IPS-15b (cell line): Measurements from ENCODE around the gene E2F4.

Experiments used
- H3K27me3 ChIP-seq: one replicate; pipeline ENCODE4 v1.6.1; 2013; ENCODE audit warnings: low read length; ENCODE audit not compliant: control insufficient read depth, insufficient read depth
- H3K36me3 ChIP-seq: one replicate; pipeline ENCODE4 v1.6.1; 2013; ENCODE audit warnings: low read length; ENCODE audit not compliant: control insufficient read depth, insufficient read depth
- H3K4me1 ChIP-seq: one replicate; pipeline ENCODE4 v1.6.1; 2013; ENCODE audit warnings: mild to moderate bottlenecking, low read length; ENCODE audit not compliant: control insufficient read depth, insufficient read depth
- H3K4me3 ChIP-seq: one replicate; pipeline ENCODE4 v1.5.1; 2013; ENCODE audit warnings: low read depth, low read length
- H3K9ac ChIP-seq: one replicate; pipeline ENCODE4 v1.6.1; 2013; ENCODE audit warnings: low read depth, mild to moderate bottlenecking, low read length
- H3K9me3 ChIP-seq: one replicate; pipeline ENCODE4 v1.6.1; 2013; ENCODE audit warnings: mild to moderate bottlenecking, low read length; ENCODE audit not compliant: control insufficient read depth, insufficient read depth

Gene E2F4

DNA sequence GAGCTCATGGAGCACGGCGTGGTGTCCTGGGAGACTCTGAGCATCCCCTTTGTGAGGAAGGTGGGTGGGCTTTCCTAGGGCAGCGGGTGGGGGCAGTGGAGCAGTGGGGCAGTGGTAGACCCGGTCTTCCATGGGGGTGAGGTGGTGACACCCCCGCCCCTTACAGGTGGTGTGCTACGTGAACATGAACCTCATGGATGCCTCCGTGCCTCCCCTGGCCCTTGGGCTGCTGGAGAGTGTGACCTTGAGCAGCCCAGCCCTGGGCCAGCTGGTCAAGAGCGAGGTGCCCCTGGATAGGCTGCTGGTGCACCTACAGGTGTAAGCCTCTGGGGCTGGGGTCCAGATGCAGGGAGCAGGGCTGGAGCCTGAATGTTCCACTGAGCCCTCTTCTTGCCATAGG lies 8.5 kb downstream of the E2F4 start:
- Histone ChIP-seq H3K36me3 (peaks cover 39% of the 10 kb centered on the region), H3K9me3 (no peaks in the 10 kb centered on the region), H3K4me3 (no peak overlapping the region), H3K4me1 (peaks cover 4% of the 10 kb centered on the region), H3K9ac (no peak overlapping the region), H3K27me3 (no peaks in the 10 kb centered on the region)

DNA sequence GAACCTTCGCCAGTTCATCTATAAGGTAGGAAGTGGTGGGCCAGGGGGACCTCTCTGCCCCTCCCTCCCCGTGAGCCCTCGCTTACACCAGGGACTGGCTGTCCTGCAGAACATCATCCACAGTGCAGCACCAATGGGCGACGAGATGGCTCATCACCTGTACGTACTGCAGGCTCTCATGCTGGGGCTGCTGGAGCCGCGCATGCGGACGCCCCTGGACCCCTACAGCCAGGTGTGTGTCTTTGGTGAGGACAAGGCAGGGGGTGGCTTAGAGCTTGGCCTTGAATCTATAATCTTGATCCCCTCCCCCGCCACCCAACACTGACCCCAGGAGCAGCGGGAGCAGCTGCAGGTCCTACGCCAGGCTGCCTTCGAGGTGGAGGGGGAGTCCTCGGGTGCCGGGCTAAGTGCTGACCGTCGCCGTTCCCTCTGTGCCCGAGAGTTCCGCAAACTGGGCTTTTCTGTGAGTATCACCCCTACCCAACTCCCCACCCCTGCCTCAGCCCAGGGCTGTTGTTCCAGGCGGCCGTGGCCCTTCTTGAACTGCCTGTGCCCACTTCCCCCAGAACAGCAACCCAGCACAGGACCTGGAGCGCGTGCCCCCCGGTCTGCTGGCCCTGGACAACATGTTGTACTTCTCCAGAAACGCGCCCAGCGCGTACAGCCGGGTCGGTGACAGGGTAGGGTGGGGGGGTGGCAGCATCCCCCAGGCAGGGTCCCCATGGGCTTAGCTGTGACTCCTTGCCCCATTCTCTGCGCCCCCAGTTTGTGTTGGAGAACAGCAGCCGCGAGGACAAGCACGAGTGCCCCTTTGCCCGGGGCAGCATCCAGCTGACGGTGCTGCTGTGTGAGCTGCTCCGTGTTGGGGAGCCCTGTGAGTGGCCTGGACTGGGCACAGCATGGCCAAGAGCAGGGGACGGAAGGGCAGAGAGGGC lies 9.7 kb downstream of the E2F4 start:
- Histone ChIP-seq H3K9ac (no peak overlapping the region), H3K4me1 (peaks cover 4% of the 10 kb centered on the region), H3K36me3 (peaks cover 27% of the 10 kb centered on the region), H3K4me3 (no peak overlapping the region), H3K9me3 (no peaks in the 10 kb centered on the region), H3K27me3 (no peaks in the 10 kb centered on the region)

DNA sequence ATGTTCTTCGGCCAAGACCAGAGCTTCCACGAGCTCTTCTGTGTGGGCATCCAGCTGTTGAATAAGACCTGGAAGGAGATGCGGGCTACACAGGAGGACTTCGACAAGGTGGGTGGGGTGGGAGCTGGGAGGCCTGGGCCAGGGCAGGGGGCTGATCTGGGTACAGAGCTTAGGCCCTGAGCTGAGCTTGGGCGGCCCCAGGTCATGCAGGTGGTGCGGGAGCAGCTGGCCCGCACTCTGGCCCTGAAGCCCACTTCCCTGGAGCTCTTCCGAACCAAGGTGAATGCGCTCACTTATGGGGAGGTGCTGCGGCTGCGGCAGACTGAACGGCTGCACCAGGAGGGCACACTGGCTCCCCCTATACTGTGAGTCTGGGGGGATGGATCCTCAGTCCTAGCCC lies 10.5 kb downstream of the E2F4 start:
- Histone ChIP-seq H3K36me3 (peaks cover 21% of the 10 kb centered on the region), H3K4me3 (no peak overlapping the region), H3K9ac (no peak overlapping the region), H3K9me3 (no peaks in the 10 kb centered on the region), H3K4me1 (peaks cover 6% of the 10 kb centered on the region), H3K27me3 (no peaks in the 10 kb centered on the region)

DNA sequence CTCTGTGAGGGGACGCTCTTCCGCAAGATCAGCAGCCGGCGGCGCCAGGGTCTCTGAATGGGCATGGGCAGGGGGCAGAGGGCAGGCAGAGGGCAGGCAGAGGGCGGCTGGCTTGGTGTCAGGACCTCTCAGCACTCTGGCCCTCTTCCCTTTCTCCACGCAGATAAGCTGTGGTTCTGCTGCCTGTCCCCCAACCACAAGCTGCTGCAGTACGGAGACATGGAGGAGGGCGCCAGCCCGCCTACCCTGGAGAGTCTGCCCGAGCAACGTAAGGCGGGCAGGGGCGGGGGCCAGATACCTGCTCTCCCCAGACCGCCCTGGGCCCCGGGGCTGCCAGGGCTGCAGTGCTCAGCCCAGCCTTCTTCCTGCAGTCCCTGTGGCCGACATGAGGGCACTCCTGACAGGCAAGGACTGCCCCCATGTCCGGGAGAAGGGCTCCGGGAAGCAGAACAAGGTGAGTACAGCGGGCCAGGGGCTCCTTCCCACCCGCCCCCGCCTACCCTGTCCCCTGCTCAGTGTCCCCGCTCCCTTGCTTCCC lies 11.1 kb downstream of the E2F4 start:
- Histone ChIP-seq H3K36me3 (peaks cover 15% of the 10 kb centered on the region), H3K4me1 (peaks cover 6% of the 10 kb centered on the region)

DNA sequence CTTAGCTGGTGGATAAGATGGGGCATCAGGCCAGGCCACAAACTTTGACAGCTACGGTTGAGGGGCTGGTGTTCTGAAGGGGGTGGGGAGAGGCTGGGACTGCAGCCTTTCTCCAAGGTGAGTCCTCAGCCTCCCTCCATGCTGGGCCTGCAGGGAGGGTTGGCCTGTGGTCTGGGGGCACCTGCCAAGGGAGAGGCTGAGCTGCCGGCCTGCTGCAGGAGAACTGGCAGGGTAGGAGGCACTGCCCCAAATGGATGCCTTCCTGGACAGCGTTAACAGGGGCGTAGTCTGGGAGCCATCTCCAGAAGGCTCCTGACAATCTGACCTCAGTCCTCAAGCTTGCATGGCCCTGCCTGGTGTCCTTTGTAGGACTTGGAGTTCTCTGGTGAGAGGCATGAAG lies 12.1 kb downstream of the E2F4 start:
- Histone ChIP-seq H3K9me3 (no peaks in the 10 kb centered on the region), H3K4me1 (peaks cover 4% of the 10 kb centered on the region), H3K4me3 (no peak overlapping the region), H3K36me3 (peaks cover 11% of the 10 kb centered on the region), H3K27me3 (no peaks in the 10 kb centered on the region), H3K9ac (no peak overlapping the region)

More for the DNA sequence above, 11.1 kb downstream of the E2F4 start:
- Histone ChIP-seq H3K4me3 (no peak overlapping the region), H3K27me3 (no peaks in the 10 kb centered on the region), H3K9ac (no peak overlapping the region), H3K9me3 (no peaks in the 10 kb centered on the region)

DNA sequence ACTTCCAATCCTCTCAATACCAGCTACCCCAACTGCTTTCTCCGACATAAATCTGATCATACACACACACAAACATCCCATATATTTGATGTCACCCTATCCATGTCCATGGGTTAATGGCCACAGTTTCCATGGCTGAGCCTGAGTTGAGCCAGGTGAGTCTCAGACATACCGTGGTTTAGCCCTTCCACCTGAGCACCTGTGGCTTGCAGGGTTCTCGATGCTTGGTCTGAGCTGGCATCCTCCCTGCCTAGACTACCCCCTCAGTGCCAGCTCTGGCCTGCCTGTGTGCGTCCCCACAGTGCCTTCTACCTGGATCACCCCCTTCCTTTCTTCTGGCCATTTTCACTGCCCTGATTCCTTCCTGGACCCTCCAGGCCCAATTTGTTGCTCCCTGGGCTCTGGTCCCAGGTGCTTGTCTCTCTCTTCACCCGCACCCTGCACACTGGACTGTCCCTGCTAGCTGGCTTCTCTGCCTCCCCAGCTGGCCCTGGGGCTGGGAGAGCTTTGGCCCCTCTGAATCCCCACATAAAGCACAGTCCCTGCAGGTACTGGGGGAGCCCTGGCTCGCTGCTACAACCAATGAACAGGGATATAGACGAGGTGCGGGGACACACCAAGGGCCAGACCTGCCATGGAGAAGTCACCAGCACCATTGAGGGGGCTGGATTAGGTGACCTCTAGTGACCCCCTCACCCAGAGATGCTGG lies 14.3 kb downstream of the E2F4 start:
- peak overlapping the region; percentile 24 for H3K9ac ChIP-seq
- no peaks in the 10 kb centered on the region for H3K27me3 ChIP-seq

DNA sequence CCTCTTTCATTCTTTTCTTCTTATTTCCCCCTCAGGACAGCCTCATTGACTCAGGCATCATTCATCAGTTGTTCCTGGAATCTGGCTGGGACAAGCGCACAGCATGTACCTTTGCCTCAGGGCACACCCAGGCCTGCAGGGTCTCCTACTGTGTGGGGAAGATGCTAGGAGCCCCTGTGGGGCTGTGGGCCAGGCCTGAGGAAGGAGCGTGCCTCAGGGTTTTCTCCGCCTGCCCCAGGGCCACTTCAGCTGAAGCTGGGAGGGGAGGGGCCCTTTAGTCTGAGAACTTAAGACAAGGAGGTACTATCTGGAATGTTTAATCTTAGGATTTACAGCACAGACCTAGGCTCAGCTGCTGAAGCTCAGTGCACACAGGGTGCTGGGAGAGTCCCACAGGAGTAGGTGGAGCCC lies 14.9 kb downstream of the E2F4 start:
- peaks cover under 1% of the 10 kb centered on the region for H3K27me3 ChIP-seq
- peaks cover 11% of the 10 kb centered on the region for H3K36me3 ChIP-seq
- H3K9ac ChIP-seq: peak overlapping the region; percentile 24
- peaks cover 2% of the 10 kb centered on the region for H3K4me1 ChIP-seq
- no peaks in the 10 kb centered on the region for H3K9me3 ChIP-seq
- no peak overlapping the region for H3K4me3 ChIP-seq

More for the DNA sequence above, 14.3 kb downstream of the E2F4 start:
- Histone ChIP-seq H3K4me1 (peaks cover 2% of the 10 kb centered on the region), H3K36me3 (peaks cover 11% of the 10 kb centered on the region), H3K9me3 (no peaks in the 10 kb centered on the region), H3K4me3 (no peak overlapping the region)

DNA sequence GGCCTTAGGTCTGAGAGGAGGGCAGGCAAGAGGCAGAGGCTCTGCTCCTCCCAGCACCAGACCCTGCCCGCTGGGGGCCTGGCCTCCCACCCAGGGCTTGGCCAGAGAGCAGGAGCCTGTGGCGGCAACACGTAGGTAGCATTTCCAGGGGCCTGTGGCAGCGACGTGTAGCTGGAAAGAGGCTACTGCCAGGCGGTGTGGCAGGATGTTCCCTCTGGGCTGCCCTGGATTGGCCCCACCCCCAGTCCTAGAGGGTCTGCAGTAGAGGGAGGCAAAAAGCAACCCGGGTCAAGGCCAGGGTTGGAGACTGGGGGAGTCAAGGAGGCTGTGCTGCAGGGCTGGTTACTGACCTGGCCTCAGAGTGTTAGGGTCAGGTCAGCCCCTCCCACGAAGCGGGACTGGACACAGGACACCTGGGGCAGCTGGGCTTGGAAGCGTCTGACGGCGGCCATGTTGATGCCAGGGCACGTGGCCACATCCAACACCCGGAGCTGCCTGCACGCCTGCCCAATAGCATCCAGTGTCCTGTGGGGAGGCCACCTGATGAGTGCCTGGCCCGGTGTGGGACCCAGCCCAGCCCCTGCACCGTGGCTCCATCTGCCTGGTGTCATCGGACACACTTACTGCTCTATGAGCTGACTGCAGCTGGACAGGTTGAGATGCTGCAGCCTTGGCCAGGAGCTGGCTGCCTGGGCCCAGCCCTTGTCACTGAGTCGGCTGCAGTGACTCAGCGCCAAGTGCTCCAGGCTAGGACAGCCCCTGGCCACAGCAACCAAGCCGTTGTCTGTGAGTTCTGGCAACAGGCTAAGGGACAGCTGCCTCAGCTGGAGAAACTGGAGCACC lies 15.5 kb downstream of the E2F4 start:
- Histone ChIP-seq H3K9ac (peak overlapping the region; percentile 24), H3K9me3 (no peaks in the 10 kb centered on the region), H3K36me3 (peaks cover 8% of the 10 kb centered on the region), H3K4me1 (peaks cover 2% of the 10 kb centered on the region), H3K4me3 (no peak overlapping the region), H3K27me3 (peaks cover 3% of the 10 kb centered on the region)

DNA sequence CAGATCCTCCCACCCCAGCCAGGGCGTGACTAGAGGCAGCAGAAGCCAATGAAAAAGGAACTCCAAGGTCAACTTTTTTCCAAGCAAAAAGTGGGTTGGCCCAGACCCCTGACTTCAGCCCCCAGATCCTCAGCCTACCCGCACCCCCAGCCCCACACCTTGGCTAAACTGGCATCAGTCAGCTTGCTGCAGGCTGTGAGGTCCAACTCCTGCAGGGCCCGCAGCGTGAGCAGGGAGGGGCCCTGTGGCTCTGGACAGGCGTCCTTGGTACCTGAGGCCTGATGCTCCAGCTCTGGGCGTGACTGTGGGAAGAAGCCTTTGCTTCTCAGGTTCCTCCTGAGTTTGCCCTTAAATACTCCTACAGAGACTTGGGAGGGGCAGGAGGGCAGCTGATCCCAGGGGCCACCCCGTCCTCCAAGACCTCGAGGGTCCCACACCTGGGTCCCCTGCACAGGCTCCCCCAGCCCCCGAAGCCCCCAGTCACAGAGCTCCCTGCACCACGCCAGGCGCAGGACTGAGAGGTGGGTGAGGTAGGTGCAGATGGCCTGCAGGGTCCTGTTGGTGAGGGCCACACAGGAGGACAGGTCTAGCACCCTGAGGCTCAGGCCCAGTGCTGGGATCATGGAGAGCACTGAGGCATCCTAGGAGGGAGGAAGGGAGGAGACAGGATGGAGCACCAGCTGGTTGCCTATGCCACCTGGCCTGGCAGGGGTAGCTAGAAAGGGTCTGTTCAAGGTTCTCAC lies 16.4 kb downstream of the E2F4 start:
- Histone ChIP-seq H3K4me3 (no peak overlapping the region), H3K9ac (no peak overlapping the region), H3K9me3 (no peaks in the 10 kb centered on the region), H3K27me3 (peaks cover 3% of the 10 kb centered on the region), H3K36me3 (peaks cover 4% of the 10 kb centered on the region), H3K4me1 (peaks cover 2% of the 10 kb centered on the region)

DNA sequence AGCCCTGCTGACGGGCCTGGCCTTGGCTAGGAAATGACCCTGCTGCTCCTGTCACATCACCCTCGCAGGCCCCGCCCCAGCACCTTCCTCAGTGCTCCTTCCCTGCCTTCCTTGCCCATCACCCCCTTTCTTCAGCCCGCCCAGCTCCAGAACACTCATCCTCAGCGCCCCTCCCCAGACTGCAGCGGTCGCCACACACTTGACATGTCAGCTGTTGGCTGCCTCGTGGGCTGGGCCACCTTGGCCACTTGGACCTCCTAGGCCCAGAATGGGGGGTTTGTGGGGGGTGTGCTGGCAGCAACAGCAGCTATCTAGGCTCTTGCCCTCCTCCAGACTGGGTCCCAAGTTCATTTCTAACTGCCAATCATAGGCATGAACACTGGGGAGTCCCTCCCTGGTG lies 17.6 kb downstream of the E2F4 start:
- no peak overlapping the region for H3K4me3 ChIP-seq
- no peaks in the 10 kb centered on the region for H3K36me3 ChIP-seq
- H3K27me3 ChIP-seq: peaks cover 3% of the 10 kb centered on the region
- no peak overlapping the region for H3K9ac ChIP-seq
- H3K9me3 ChIP-seq: no peaks in the 10 kb centered on the region
- H3K4me1 ChIP-seq: peaks cover 2% of the 10 kb centered on the region
